HL-60 (cell line): Measurements from ENCODE around the gene SCN7A.

Source experiments
- GABPA ChIP-seq: IDR thresholded peaks from 2 replicates; pipeline ENCODE4 v1.6.1; 2012; ENCODE audit warnings: low read depth
- POLR2AphosphoS5 ChIP-seq: IDR thresholded peaks from 2 replicates; pipeline ENCODE4 v1.6.1; 2012; ENCODE audit warnings: low read depth
- TF ChIP-seq, protein P1 (sequence below): IDR thresholded peaks from one replicate; pipeline ENCODE4 v1.5.1; 2011; ENCODE audit warnings: low read length, control low read depth, inconsistent platforms; ENCODE audit not compliant: insufficient read depth
- TF ChIP-seq, protein P2 (sequence below): IDR thresholded peaks from 2 replicates; pipeline ENCODE4 v1.6.1; 2012; ENCODE audit warnings: low read depth; ENCODE audit not compliant: insufficient replicate concordance

DNA sequence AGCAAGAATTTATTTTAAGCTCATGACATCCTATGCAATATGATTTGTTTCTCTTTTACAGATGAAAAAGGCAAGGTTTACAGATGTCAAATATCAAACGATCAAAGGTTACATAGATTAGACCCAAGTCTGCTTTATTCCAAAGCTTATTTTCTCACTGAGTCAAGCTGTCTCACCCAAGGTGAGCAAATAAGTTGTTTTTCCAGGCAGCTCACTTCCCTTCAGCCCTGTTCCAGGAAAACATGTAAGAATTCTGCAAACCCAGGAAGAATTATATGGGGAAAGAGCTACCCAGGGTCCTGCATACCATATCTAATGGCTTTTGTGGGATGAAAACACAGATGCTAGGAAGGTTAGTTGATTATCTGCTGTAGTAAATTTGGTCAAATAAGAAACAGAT, 60.6 kb downstream of the SCN7A start:
- TF ChIP-seq, protein P1, sequence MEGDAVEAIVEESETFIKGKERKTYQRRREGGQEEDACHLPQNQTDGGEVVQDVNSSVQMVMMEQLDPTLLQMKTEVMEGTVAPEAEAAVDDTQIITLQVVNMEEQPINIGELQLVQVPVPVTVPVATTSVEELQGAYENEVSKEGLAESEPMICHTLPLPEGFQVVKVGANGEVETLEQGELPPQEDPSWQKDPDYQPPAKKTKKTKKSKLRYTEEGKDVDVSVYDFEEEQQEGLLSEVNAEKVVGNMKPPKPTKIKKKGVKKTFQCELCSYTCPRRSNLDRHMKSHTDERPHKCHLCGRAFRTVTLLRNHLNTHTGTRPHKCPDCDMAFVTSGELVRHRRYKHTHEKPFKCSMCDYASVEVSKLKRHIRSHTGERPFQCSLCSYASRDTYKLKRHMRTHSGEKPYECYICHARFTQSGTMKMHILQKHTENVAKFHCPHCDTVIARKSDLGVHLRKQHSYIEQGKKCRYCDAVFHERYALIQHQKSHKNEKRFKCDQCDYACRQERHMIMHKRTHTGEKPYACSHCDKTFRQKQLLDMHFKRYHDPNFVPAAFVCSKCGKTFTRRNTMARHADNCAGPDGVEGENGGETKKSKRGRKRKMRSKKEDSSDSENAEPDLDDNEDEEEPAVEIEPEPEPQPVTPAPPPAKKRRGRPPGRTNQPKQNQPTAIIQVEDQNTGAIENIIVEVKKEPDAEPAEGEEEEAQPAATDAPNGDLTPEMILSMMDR, result no peak
- TF ChIP-seq POLR2AphosphoS5 (no peak), GABPA (no peak)
- TF ChIP-seq, protein P2, sequence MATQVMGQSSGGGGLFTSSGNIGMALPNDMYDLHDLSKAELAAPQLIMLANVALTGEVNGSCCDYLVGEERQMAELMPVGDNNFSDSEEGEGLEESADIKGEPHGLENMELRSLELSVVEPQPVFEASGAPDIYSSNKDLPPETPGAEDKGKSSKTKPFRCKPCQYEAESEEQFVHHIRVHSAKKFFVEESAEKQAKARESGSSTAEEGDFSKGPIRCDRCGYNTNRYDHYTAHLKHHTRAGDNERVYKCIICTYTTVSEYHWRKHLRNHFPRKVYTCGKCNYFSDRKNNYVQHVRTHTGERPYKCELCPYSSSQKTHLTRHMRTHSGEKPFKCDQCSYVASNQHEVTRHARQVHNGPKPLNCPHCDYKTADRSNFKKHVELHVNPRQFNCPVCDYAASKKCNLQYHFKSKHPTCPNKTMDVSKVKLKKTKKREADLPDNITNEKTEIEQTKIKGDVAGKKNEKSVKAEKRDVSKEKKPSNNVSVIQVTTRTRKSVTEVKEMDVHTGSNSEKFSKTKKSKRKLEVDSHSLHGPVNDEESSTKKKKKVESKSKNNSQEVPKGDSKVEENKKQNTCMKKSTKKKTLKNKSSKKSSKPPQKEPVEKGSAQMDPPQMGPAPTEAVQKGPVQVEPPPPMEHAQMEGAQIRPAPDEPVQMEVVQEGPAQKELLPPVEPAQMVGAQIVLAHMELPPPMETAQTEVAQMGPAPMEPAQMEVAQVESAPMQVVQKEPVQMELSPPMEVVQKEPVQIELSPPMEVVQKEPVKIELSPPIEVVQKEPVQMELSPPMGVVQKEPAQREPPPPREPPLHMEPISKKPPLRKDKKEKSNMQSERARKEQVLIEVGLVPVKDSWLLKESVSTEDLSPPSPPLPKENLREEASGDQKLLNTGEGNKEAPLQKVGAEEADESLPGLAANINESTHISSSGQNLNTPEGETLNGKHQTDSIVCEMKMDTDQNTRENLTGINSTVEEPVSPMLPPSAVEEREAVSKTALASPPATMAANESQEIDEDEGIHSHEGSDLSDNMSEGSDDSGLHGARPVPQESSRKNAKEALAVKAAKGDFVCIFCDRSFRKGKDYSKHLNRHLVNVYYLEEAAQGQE, result no peak
